ENCODE results near the gene ZBTB7A.

Gene ZBTB7A

DNA sequence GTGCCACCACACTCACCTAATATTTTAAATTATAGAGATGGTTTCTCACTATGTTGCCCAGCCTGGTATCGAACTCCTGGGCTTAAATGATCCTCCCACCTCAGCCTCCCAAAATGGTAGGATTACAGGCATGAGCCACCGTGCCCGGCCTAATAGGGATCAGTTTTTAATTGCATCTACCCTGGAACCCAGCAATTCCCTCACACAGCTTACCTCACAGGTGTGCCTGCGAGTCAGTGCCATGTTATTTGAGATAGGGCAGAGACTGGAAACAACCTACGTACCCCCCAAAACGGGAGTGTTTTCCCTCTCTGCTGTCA lies 42.9 kb upstream of the ZBTB7A start:
- TF ChIP-seq, protein P1, sequence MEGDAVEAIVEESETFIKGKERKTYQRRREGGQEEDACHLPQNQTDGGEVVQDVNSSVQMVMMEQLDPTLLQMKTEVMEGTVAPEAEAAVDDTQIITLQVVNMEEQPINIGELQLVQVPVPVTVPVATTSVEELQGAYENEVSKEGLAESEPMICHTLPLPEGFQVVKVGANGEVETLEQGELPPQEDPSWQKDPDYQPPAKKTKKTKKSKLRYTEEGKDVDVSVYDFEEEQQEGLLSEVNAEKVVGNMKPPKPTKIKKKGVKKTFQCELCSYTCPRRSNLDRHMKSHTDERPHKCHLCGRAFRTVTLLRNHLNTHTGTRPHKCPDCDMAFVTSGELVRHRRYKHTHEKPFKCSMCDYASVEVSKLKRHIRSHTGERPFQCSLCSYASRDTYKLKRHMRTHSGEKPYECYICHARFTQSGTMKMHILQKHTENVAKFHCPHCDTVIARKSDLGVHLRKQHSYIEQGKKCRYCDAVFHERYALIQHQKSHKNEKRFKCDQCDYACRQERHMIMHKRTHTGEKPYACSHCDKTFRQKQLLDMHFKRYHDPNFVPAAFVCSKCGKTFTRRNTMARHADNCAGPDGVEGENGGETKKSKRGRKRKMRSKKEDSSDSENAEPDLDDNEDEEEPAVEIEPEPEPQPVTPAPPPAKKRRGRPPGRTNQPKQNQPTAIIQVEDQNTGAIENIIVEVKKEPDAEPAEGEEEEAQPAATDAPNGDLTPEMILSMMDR (IDR thresholded peaks at IDR 0.05; ENCODE audit: low read depth, low read length), result no peak
- H3K4me3 ChIP-seq (replicated peaks in 1 of 2; ENCODE audit: low read depth in 2 of 2, low read length in 2 of 2), result no peak overlapping the region

DNA sequence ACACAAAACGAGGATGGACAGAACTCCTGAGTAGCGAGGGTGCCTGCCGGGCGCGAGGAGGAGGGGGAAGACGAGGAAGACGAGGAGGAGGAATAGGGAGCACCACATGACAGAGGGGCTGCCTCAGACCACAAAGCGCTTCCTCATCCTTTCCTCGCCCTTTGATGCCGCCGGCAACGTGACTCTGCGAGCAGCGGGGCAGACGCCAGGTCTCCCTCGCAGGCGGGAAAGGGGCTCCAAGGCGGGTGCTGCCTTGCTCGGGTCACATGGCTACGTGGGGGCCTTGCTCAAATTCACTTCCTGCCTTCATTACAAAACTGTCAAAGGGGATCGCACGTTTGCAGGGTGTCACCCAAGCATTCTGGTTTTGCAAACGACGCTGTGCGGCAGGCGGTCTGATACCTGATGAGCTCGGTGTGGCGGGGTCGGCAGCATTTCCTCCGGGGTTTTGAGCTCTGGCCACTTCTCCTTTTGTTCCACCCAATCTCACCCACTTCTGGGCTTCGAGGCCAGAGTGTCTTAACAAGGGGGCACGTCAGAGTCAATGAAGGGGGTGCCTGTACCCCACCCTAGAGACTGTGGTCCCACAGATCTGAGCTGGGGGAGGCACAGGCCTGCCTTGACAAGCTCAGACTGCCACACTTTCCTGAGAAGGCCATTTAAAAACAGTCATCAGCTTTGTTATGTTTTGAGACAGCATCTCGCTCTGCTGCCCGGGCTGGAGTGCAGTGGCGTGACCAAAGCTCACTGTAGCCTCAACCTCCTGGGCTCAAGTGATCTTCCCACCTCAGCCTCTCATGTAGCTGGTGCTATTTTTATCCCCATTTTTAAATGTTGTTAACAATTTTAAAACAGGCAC lies 42.3 kb upstream of the ZBTB7A start:
- no peak overlapping the region for H3K4me3 ChIP-seq (replicated peaks in 1 of 2; ENCODE audit: low read depth in 2 of 2, low read length in 2 of 2)
- DNase-seq (ENCODE audit: low read depth in 2 of 2), result no peak
- TF ChIP-seq, protein P1 (IDR thresholded peaks at IDR 0.05; ENCODE audit: low read depth, low read length), result no peak

More for the DNA sequence above, 42.9 kb upstream of the ZBTB7A start:
- no peak for DNase-seq (ENCODE audit: low read depth in 2 of 2)

DNA sequence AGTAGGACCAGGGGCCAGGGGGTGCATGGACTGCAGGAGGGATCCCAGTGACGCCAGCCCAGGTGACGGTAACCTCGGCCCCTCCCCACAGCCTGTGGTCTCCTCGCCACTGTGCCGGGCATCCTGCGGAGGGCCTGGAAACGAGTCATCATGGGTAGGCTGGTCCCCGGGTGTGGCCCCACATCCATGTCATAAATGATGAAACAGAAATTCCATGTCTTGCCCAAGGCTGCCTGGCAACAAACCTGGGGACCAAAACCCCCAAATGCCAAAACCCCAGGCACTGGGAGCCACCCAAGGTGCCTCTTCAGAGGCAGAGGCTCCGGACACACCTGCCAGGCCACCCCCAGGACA lies 36.4 kb upstream of the ZBTB7A start:
- H3K4me3 ChIP-seq (replicated peaks in 1 of 2; ENCODE audit: low read depth in 2 of 2, low read length in 2 of 2), result no peak overlapping the region
- TF ChIP-seq, protein P1 (IDR thresholded peaks at IDR 0.05; ENCODE audit: low read depth, low read length), result no peak
- peak in 1 of 2 donors; percentile 41 for DNase-seq (ENCODE audit: low read depth in 2 of 2)

DNA sequence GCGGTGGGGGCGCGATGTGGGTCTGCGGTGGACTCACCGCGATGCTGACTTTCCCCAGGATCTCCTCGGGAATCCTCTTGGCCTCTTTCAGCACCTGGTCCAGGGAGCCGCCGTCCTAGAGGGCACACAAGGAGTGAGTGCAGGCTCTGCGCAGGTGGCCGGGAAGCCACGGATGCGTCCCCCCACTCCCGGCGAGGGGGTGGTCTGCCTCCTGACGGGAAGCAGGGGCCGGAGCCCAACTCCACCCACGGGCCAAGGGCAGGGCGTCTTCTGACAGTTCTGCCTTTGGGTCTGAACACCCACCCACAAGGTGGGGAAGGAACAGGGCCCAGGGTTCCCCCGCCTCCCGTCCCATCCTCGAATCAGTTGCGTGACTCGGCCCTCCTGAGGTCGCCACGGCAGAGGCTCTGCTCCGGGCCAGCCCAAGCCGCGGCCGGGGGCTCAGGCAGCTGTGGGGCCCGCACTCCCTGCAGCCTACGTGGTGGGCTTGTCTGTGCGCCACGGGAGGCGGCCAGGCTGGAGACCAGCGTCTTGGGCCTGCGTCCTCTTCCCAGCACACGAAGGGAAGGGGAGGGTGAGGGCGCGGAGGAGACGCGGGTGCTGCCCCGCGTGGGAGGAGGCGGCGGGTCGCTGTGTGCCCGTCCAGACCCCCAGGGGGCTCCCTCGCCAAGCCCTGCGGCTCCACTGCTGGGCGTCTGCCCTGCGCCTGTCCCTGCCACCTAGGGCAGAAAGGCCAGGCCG lies 35.8 kb upstream of the ZBTB7A start:
- no peak for DNase-seq (ENCODE audit: low read depth in 2 of 2)
- TF ChIP-seq, protein P1 (IDR thresholded peaks at IDR 0.05; ENCODE audit: low read depth, low read length), result no peak
- H3K4me3 ChIP-seq (replicated peaks in 1 of 2; ENCODE audit: low read depth in 2 of 2, low read length in 2 of 2), result no peak overlapping the region

DNA sequence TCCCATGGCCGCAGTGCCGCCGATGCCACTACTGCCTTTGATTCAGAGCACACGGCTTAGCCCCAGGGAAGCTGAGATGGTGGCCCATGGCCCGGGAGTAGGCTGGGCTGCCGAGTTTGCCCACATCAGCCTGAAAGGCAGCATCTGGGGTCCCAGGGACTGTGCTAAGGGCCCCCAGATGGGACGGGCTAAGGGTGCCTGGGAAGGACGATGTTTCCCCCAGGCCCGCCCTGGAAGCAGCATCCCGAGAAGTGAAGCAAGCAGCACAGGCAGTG lies 34.7 kb upstream of the ZBTB7A start:
- TF ChIP-seq, protein P1 (IDR thresholded peaks at IDR 0.05; ENCODE audit: low read depth, low read length), result no peak
- DNase-seq (ENCODE audit: low read depth in 2 of 2), result no peak
- H3K4me3 ChIP-seq (replicated peaks in 1 of 2; ENCODE audit: low read depth in 2 of 2, low read length in 2 of 2), result no peak overlapping the region

DNA sequence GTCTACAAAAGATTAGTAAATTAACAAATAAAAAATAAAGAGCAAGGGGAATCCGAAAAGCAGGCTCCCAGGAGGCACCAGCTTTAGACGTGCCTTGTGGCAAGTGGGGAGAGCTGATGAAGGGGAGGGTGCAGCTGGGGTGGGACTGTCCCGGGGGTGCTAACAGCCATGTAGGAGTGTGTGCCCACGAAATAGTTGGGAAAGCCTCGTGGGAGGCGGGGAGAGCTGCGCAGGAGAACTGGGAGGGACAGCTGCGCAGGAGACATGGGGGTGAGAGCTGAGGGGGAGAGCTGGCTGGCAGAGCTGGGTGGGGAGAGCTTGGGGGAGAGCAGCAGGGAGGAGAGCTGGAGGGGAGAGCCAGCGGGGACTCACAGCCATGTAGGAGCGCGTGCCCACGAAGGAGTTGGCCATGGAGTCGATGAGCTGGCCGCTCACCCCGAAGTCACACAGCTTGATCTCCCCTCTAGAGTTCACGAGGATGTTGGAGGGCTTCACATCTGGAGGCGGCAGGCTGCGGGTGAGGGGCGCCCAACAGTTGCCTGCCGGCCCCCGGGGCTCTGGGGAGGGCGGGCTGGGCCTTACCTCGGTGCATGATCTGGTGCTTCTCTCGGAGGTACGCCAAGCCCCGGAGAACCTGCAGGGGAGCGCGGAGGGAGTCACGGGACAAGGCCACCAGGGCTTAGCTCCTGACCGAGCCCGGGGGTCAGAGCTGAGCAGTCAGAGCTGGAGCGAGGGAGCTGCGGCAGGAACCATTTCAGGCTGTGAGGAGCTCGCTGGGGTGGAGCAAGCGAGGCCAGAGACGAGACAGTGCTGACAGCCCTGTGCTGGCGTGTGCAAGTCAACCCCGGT lies 34.2 kb upstream of the ZBTB7A start:
- no peak for DNase-seq (ENCODE audit: low read depth in 2 of 2)
- H3K4me3 ChIP-seq (replicated peaks in 1 of 2; ENCODE audit: low read depth in 2 of 2, low read length in 2 of 2), result no peak overlapping the region
- TF ChIP-seq, protein P1 (IDR thresholded peaks at IDR 0.05; ENCODE audit: low read depth, low read length), result no peak

Data from cardiac fibroblast (primary cell).